ENCODE results near the gene ZNF44. TPM values are rescaled to one million over a fixed set of nuclear protein-coding genes. Genes with fewer than 3 reads are reported as not detected.

Gene ZNF44
- total and polyA plus RNA-seq, 2 of the 13 experiments (the other 11 are each of a cell fraction or from before 2014, with no cell fraction given): 6.9 to 15.7 TPM

DNA sequence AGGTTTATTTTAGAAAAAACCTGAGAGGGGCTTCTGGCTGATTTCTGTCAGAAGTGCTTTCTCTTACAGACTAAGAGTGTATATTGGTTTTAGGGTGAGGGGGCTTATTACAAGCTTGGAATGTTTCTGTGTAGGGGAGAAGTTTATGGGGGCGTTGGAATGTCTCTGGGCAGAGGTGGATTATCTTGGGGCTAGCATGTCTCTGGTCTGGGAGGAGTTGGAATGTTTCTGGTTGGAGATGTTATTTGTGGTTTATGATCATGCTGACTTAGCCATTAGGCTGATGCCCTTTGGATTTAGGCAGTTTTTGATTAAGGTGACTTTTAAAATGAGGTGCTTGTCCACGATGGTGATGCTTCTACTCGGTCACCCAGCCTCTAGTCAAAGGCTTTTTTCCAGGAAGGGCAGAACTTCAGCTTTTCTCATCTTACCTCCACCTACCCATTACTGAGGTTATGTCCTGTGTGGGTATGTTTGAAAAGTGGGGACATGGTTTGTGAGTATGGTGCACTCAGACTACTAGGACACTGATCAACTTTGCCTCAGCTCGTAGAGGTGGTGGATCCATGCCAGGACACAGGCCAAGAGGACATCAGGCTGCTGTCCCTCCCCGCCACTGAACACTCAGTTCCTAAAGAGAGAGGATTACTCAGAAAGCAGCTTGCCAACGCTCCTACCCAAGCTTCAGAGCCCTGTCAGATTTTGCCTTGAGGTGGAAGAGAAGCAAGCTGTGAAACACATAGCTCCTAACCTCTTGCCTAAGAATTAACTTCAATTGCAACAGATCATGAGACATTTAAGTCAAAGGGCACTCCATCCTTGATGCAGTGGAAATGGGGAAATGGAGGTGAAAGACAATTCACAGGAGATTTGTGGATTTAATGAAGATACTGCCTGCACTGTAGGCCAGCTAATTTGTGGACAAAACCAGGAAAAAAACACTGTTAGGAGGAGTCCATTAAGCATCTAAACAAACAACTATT lies 63.6 kb downstream of the ZNF44 start:
- Histone ChIP-seq H3K9ac (ENCODE audit: insufficient read depth, low read depth, low read length) (no peak overlapping the region), H3K4me3 (replicated peaks in 1 of 3; ENCODE audit: insufficient read depth in 1 of 3, low read depth in 2 of 3, low read length in 3 of 3) (no peak overlapping the region), H3K36me3 (replicated peaks in 1 of 2; ENCODE audit: control insufficient read depth in 1 of 2, insufficient read depth in 2 of 2, low read length in 2 of 2) (no peaks in the 10 kb centered on the region), H3K27ac (ENCODE audit: extremely low read length, insufficient read depth, low read length) (no peak overlapping the region), H3K9me3 (ENCODE audit: low read length) (no peaks in the 10 kb centered on the region), H3K4me1 (ENCODE audit: insufficient read depth, low read length) (peaks cover 22% of the 10 kb centered on the region), H4K20me1 (ENCODE audit: insufficient read depth, low read length) (no peaks in the 10 kb centered on the region), H3K27me3 (ENCODE audit: control insufficient read depth in 1 of 2, insufficient read depth in 2 of 2, low read length in 2 of 2) (no peaks in the 10 kb centered on the region), H3K79me2 (ENCODE audit: insufficient read depth, low read length) (no peaks in the 10 kb centered on the region), H2AFZ (ENCODE audit: low read length) (no peak overlapping the region), H3K4me2 (ENCODE audit: low read depth, low read length) (no peak overlapping the region)
- intact Hi-C loops (cut with micrococcal nuclease; ENCODE audit: unreplicated experiment) (no loop called here), in situ Hi-C loops (cut with HindIII; ENCODE audit: extremely low pct_ligation_motif_present, low pct_unique_long_range_greater_than_20kb) (no loop called here)
- BruUV-seq (replicated peaks): no TSS peak
- ChIA-PET POLR2A (interaction anchor here (0.9 to 1.1 kb wide), 3 partner anchors 61 to 69 kb away, joined by 3 read pairs; partner anchors contain the start of genes ZNF136 and ZNF44), CTCF (ENCODE audit: low intra/inter-chr PET ratio, low total read pairs) (no interaction called here)
- TF ChIP-seq ZSCAN9 (CRISPR knock-in tag; IDR thresholded peaks at IDR 0.05; ENCODE audit: borderline replicate concordance) (no peak), HNF4G (IDR thresholded peaks at IDR 0.05; ENCODE audit: borderline replicate concordance, low read depth, low read length) (no peak), HNF4G (CRISPR knock-in tag; IDR thresholded peaks at IDR 0.05; ENCODE audit: borderline replicate concordance, low read depth) (no peak), CEBPB (IDR thresholded peaks at IDR 0.05; ENCODE audit: borderline replicate concordance, low read depth, low read length) (peak; percentile 88), KLF9 (CRISPR knock-in tag; IDR thresholded peaks at IDR 0.05; ENCODE audit: low read depth) (no peak), HCFC1 (IDR thresholded peaks at IDR 0.05; ENCODE audit: low read depth, low read length) (no peak), SRSF9 (IDR thresholded peaks at IDR 0.05; ENCODE audit: borderline replicate concordance, insufficient read depth, low read depth, low read length, poor library complexity, severe bottlenecking) (no peak), CEBPG (CRISPR knock-in tag; IDR thresholded peaks at IDR 0.05) (peak; percentile 61), NR2C2 (CRISPR knock-in tag; IDR thresholded peaks at IDR 0.05; ENCODE audit: borderline replicate concordance) (0 out of 2 replicates have a peak, but pooled peaks have one; percentile 20), KLF6 (CRISPR knock-in tag; IDR thresholded peaks at IDR 0.05) (no peak), ARID2 (CRISPR knock-in tag; IDR thresholded peaks at IDR 0.05; ENCODE audit: borderline replicate concordance) (no peak)
- TF ChIP-seq, protein P1, sequence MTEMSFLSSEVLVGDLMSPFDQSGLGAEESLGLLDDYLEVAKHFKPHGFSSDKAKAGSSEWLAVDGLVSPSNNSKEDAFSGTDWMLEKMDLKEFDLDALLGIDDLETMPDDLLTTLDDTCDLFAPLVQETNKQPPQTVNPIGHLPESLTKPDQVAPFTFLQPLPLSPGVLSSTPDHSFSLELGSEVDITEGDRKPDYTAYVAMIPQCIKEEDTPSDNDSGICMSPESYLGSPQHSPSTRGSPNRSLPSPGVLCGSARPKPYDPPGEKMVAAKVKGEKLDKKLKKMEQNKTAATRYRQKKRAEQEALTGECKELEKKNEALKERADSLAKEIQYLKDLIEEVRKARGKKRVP (CRISPR knock-in tag; IDR thresholded peaks at IDR 0.05): peak in 1 of 2 experiments; percentile 67; a peak in 1 of 4 replicates
- TF ChIP-seq, protein P2, sequence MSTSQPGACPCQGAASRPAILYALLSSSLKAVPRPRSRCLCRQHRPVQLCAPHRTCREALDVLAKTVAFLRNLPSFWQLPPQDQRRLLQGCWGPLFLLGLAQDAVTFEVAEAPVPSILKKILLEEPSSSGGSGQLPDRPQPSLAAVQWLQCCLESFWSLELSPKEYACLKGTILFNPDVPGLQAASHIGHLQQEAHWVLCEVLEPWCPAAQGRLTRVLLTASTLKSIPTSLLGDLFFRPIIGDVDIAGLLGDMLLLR (CRISPR knock-in tag; IDR thresholded peaks at IDR 0.05): no peak
- TF ChIP-seq, protein P3, sequence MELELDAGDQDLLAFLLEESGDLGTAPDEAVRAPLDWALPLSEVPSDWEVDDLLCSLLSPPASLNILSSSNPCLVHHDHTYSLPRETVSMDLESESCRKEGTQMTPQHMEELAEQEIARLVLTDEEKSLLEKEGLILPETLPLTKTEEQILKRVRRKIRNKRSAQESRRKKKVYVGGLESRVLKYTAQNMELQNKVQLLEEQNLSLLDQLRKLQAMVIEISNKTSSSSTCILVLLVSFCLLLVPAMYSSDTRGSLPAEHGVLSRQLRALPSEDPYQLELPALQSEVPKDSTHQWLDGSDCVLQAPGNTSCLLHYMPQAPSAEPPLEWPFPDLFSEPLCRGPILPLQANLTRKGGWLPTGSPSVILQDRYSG (CRISPR knock-in tag; IDR thresholded peaks at IDR 0.05): no peak
- TF ChIP-seq, protein P4, sequence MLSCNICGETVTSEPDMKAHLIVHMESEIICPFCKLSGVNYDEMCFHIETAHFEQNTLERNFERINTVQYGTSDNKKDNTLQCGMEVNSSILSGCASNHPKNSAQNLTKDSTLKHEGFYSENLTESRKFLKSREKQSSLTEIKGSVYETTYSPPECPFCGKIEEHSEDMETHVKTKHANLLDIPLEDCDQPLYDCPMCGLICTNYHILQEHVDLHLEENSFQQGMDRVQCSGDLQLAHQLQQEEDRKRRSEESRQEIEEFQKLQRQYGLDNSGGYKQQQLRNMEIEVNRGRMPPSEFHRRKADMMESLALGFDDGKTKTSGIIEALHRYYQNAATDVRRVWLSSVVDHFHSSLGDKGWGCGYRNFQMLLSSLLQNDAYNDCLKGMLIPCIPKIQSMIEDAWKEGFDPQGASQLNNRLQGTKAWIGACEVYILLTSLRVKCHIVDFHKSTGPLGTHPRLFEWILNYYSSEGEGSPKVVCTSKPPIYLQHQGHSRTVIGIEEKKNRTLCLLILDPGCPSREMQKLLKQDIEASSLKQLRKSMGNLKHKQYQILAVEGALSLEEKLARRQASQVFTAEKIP (CRISPR knock-in tag; IDR thresholded peaks at IDR 0.05; ENCODE audit: borderline replicate concordance): no peak
- ATAC-seq (no peak), FAIRE-seq (no peak), DNase-seq (ENCODE audit: low spot score) (no peak)
- WGBS (ENCODE audit: low lambda C conversion rate): 71% methylated on average over 6 of the region's 6 CpGs

Data from HepG2 (cell line).